Mammary epithelial cell (primary cell): ENCODE measurements around the gene MYBPH.

ENCODE experiments used
- EZH2 ChIP-seq: IDR thresholded peaks from 2 replicates; pipeline ENCODE4 v1.6.1; 2012; ENCODE audit warnings: low read length, inconsistent platforms, borderline replicate concordance
- TF ChIP-seq, protein P1 (sequence below), 2 donors: IDR thresholded peaks in 1 of 2; conservative IDR thresholded peaks in 1 of 2; 2 replicates each; pipeline ENCODE4 v1.5.1; 2011 to 2012; ENCODE audit warnings: inconsistent platforms in 2 of 2, low read length in 2 of 2, mild to moderate bottlenecking in 2 of 2, control low read depth in 1 of 2, low read depth in 1 of 2; ENCODE audit not compliant: insufficient read depth in 1 of 2; ENCODE audit errors: extremely low read depth in 1 of 2

DNA sequence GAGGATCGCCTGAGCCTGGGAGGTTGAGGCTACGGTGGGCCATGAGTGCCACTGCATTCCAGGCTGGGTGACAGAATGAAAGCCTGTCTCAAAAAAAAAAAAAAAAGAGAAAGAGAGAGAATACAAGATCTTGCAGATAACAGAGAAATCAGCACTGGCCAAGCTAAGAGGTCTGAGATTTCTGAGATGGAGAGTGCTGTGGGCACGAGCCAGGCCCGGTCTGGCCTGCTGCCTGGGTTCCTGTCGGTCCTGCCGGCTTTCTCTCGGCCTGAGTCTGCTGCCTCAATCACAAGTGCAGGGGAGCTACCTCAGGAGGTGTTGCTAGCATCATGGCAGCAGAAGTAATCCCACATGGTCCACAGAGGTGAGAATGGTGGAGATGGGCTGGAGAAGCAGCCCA lies 29.1 kb downstream of the MYBPH start:
- TF ChIP-seq, protein P1, sequence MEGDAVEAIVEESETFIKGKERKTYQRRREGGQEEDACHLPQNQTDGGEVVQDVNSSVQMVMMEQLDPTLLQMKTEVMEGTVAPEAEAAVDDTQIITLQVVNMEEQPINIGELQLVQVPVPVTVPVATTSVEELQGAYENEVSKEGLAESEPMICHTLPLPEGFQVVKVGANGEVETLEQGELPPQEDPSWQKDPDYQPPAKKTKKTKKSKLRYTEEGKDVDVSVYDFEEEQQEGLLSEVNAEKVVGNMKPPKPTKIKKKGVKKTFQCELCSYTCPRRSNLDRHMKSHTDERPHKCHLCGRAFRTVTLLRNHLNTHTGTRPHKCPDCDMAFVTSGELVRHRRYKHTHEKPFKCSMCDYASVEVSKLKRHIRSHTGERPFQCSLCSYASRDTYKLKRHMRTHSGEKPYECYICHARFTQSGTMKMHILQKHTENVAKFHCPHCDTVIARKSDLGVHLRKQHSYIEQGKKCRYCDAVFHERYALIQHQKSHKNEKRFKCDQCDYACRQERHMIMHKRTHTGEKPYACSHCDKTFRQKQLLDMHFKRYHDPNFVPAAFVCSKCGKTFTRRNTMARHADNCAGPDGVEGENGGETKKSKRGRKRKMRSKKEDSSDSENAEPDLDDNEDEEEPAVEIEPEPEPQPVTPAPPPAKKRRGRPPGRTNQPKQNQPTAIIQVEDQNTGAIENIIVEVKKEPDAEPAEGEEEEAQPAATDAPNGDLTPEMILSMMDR (conservative IDR thresholded peaks at IDR 0.05 in 1 of 2, IDR thresholded peaks at IDR 0.05 in 1 of 2; ENCODE audit: extremely low read depth in 1 of 2, insufficient read depth in 1 of 2, low read depth in 1 of 2, low read length in 2 of 2): no peak
- no peak for TF ChIP-seq EZH2
